Esophagus (tissue), 2 donors: ENCODE results near the gene IGFBP7. TPM values are rescaled to one million over a fixed set of nuclear protein-coding genes. Genes with fewer than 3 reads are reported as not detected.

ENCODE experiments used
- H3K27ac ChIP-seq, 2 donors: one replicate each; pipeline ENCODE4 v1.5.1; 2013; ENCODE audit warnings: low read depth in 2 of 2, mild to moderate bottlenecking in 2 of 2, inconsistent platforms in 1 of 2, low read length in 1 of 2, moderate library complexity in 1 of 2
- H3K27me3 ChIP-seq, 2 donors: one replicate each; pipeline ENCODE4 v1.6.1; 2013; ENCODE audit warnings: low read length in 2 of 2, control low read depth in 1 of 2, mild to moderate bottlenecking in 1 of 2; ENCODE audit not compliant: insufficient read depth in 2 of 2, control insufficient read depth in 1 of 2
- H3K36me3 ChIP-seq, 2 donors: one replicate each; pipeline ENCODE4 v1.6.1; 2013; ENCODE audit warnings: low read length in 1 of 2; ENCODE audit not compliant: control insufficient read depth in 2 of 2, insufficient read depth in 2 of 2
- H3K4me1 ChIP-seq, 2 donors: one replicate each; pipeline ENCODE4 v1.6.1; 2013; ENCODE audit warnings: low read length in 1 of 2; ENCODE audit not compliant: control insufficient read depth in 2 of 2, insufficient read depth in 2 of 2
- H3K4me3 ChIP-seq, 2 donors: one replicate each; pipeline ENCODE4 v1.5.1; 2013; ENCODE audit warnings: low read length in 2 of 2, mild to moderate bottlenecking in 2 of 2, low read depth in 1 of 2, moderate library complexity in 1 of 2
- H3K9me3 ChIP-seq, 2 donors: one replicate each; pipeline ENCODE4 v1.6.1; 2013; ENCODE audit warnings: mild to moderate bottlenecking in 2 of 2, low read depth in 1 of 2, low read length in 1 of 2, moderate library complexity in 1 of 2; ENCODE audit not compliant: control insufficient read depth in 2 of 2, insufficient read depth in 1 of 2
- WGBS, 2 donors: extraction: QIAGEN DNeasy Blood & Tissue Kit; methylation state at CpG; one replicate each; pipeline ENCODE4 v1.1.7; 2013; 5-methylcytosine and 5-hydroxymethylcytosine counted together
- polyA plus RNA-seq, 2 donors: library from polyadenylated mRNA; stranded (reverse); fragments of 200-250 nt; gene quantifications; one replicate each; pipeline ENCODE4 v1.2.3, GENCODE V29; 2013
- donor health status: healthy with polysubstance abuse.
- donor health status: Bipolar disorder and iron deficiency.

Gene IGFBP7
- 10 to 100 TPM; 27.6 to 80.7 TPM for polyA plus RNA-seq

- peak within 1 kb of the TSS; percentile 42 to 66 for H3K4me3 ChIP-seq
- peak within 1 kb of the TSS; percentile 79 to 83 for H3K27ac ChIP-seq
- H3K4me1 ChIP-seq, result peaks cover 0 to 6% of the 10 kb centered on the region in 2 donors
- no peaks in the 10 kb centered on the region for H3K36me3 ChIP-seq
- WGBS, 2 donors, result 0 to 1% methylated on average over 52 to 101 of the region's 101 CpGs
- H3K27me3 ChIP-seq, result no peaks in the 10 kb centered on the region
- no peaks in the 10 kb centered on the region for H3K9me3 ChIP-seq
These were observed at the start of gene IGFBP7 for GRCh38 chr4:57109847-57110639. Gene IGFBP7, minus strand, starts transcription at chr4:57110385. Its CDS starts 34 bp downstream, at chr4:57110351.

- Histone ChIP-seq H3K27me3 (no peaks in the 10 kb centered on the region), H3K27ac (no peak overlapping the region), H3K4me1 (peaks cover 0 to 2% of the 10 kb centered on the region in 2 donors), H3K9me3 (no peaks in the 10 kb centered on the region), H3K36me3 (no peaks in the 10 kb centered on the region), H3K4me3 (no peak overlapping the region)
- WGBS, 2 donors, result 57 to 67% methylated on average over 1 of the region's 1 CpG
These were observed 49.7 kb upstream of the IGFBP7 start for GRCh38 chr4:57159866-57160265.

GRCh38 chr4:57158762-57159161 lies 48.6 kb upstream of the IGFBP7 start:
- Histone ChIP-seq H3K27me3 (no peaks in the 10 kb centered on the region), H3K9me3 (no peaks in the 10 kb centered on the region), H3K4me3 (no peak overlapping the region), H3K36me3 (no peaks in the 10 kb centered on the region), H3K27ac (no peak overlapping the region), H3K4me1 (no peaks in the 10 kb centered on the region)
- 59 to 63% methylated on average over 1 of the region's 1 CpG for WGBS, 2 donors

- Histone ChIP-seq H3K4me3 (no peak overlapping the region), H3K27ac (no peak overlapping the region), H3K27me3 (no peaks in the 10 kb centered on the region), H3K36me3 (no peaks in the 10 kb centered on the region), H3K4me1 (no peaks in the 10 kb centered on the region), H3K9me3 (no peaks in the 10 kb centered on the region)
- WGBS, 2 donors, result 66 to 82% methylated on average over 2 of the region's 2 CpGs
These were observed 48.0 kb upstream of the IGFBP7 start for GRCh38 chr4:57158221-57158620.

GRCh38 chr4:57157596-57158137 lies 47.5 kb upstream of the IGFBP7 start:
- Histone ChIP-seq H3K9me3 (no peaks in the 10 kb centered on the region), H3K36me3 (no peaks in the 10 kb centered on the region), H3K27ac (no peak overlapping the region), H3K4me1 (no peaks in the 10 kb centered on the region), H3K27me3 (no peaks in the 10 kb centered on the region), H3K4me3 (no peak overlapping the region)
- WGBS, 2 donors, result 87 to 89% methylated on average over 8 of the region's 8 CpGs

- H3K27me3 ChIP-seq, result no peaks in the 10 kb centered on the region
These were observed 46.2 kb upstream of the IGFBP7 start for GRCh38 chr4:57156242-57156990.

GRCh38 chr4:57154926-57155325 lies 44.7 kb upstream of the IGFBP7 start:
- Histone ChIP-seq H3K27me3 (peaks cover 0 to under 1% of the 10 kb centered on the region in 2 donors), H3K4me3 (no peak overlapping the region), H3K36me3 (no peaks in the 10 kb centered on the region), H3K9me3 (no peaks in the 10 kb centered on the region), H3K27ac (no peak overlapping the region), H3K4me1 (no peaks in the 10 kb centered on the region)
- WGBS, 2 donors, result 85 to 87% methylated on average over 3 of the region's 3 CpGs

More at GRCh38 chr4:57156242-57156990, 46.2 kb upstream of the IGFBP7 start:
- Histone ChIP-seq H3K4me3 (no peak overlapping the region), H3K27ac (no peak overlapping the region), H3K36me3 (no peaks in the 10 kb centered on the region), H3K4me1 (no peaks in the 10 kb centered on the region), H3K9me3 (no peaks in the 10 kb centered on the region)
- 78% methylated on average over 7 of the region's 7 CpGs for WGBS, 2 donors

- 26 to 39% methylated on average over 4 of the region's 4 CpGs for WGBS, 2 donors
These were observed 44.0 kb upstream of the IGFBP7 start for GRCh38 chr4:57154191-57154590.

GRCh38 chr4:57153207-57153606 lies 43.0 kb upstream of the IGFBP7 start:
- Histone ChIP-seq H3K27me3 (peaks cover 0 to 3% of the 10 kb centered on the region in 2 donors), H3K4me3 (no peak overlapping the region), H3K36me3 (no peaks in the 10 kb centered on the region), H3K9me3 (no peaks in the 10 kb centered on the region), H3K4me1 (no peaks in the 10 kb centered on the region), H3K27ac (no peak overlapping the region)
- 89 to 93% methylated on average over 3 of the region's 3 CpGs for WGBS, 2 donors

More at GRCh38 chr4:57154191-57154590, 44.0 kb upstream of the IGFBP7 start:
- peaks cover 0 to 3% of the 10 kb centered on the region in 2 donors for H3K27me3 ChIP-seq
- no peak overlapping the region for H3K4me3 ChIP-seq
- H3K4me1 ChIP-seq, result no peaks in the 10 kb centered on the region
- no peaks in the 10 kb centered on the region for H3K9me3 ChIP-seq
- no peaks in the 10 kb centered on the region for H3K36me3 ChIP-seq
- no peak overlapping the region for H3K27ac ChIP-seq
